Suppressor macrophage treated with lipopolysaccharide for 1 hour (primary cell): ENCODE data around the gene CR1L.
A peak's percentile ranks its signal among the peaks of the same experiment; 100 is the strongest.
"Not testable (repeated sequence)": the region's sequence is repeated elsewhere in the genome, so short reads cannot be mapped to it uniquely, and the experiment has no call there.

Source experiments
- DNase-seq, 3 donors: peaks; one replicate each; pipeline ENCODE4 v3.0.0-alpha.2; 2020 to 2022

Gene CR1L

GRCh38 chr1:207747627-207748492 is 102.9 kb downstream of the CR1L start:
- DNase-seq: no peak

- no peak for DNase-seq
Measured at GRCh38 chr1:207748737-207749528, 104.0 kb downstream of the CR1L start.

GRCh38 chr1:207750631-207751305 is 105.8 kb downstream of the CR1L start:
- DNase-seq: no peak

- DNase-seq: not testable (repeated sequence)
Measured at GRCh38 chr1:207751463-207751789, 106.5 kb downstream of the CR1L start.

GRCh38 chr1:207751790-207752455 is 107.0 kb downstream of the CR1L start, which contains the start of gene CD46:
TSS of gene CD46 (plus strand) at chr1:207752054. CDS start at chr1:207752213, 159 bp downstream.
- DNase-seq: peak; percentile 99

GRCh38 chr1:207752456-207752998 is 107.6 kb downstream of the CR1L start:
- DNase-seq: peak; percentile 14 to 56 (median 38)

- no peak for DNase-seq
Measured at GRCh38 chr1:207753611-207754010, 108.7 kb downstream of the CR1L start.

- peak in 1 of 3 donors; percentile 15 for DNase-seq
Measured at GRCh38 chr1:207754011-207754410, 109.1 kb downstream of the CR1L start.

GRCh38 chr1:207754974-207755700 is 110.2 kb downstream of the CR1L start:
- peak in 2 of 3 donors; percentile 40 to 53 for DNase-seq

GRCh38 chr1:207755846-207756693 is 111.1 kb downstream of the CR1L start:
- DNase-seq: no peak

- DNase-seq: no peak
Measured at GRCh38 chr1:207762622-207763021, 117.7 kb downstream of the CR1L start.

- DNase-seq: no peak
Measured at GRCh38 chr1:207763091-207763490, 118.2 kb downstream of the CR1L start.

GRCh38 chr1:207763972-207764371 is 119.0 kb downstream of the CR1L start:
- no peak for DNase-seq

GRCh38 chr1:207766569-207766968 is 121.6 kb downstream of the CR1L start:
- DNase-seq: no peak

GRCh38 chr1:207770514-207770913 is 125.6 kb downstream of the CR1L start:
- DNase-seq: not testable (repeated sequence)
